Small intestine (tissue), 7 donors: ENCODE data around the gene CIAO3. TPM values are rescaled to one million over a fixed set of nuclear protein-coding genes. Genes with fewer than 3 reads are reported as not detected.
A peak's percentile ranks its signal among the peaks of the same experiment; 100 is the strongest.

ENCODE experiments used
- DNase-seq, 2 donors: peaks; one replicate each; pipeline versions ENCODE4 v3.0.0 to v3.0.0-alpha.2; 2013
- FAIRE-seq: peaks from 2 replicates; lab custom pipeline; 2012; peaks lifted over from hg19 to GRCh38; lab: Jason Lieb, UNC
- H3K27ac ChIP-seq, 3 donors: one replicate each; pipeline ENCODE4 v1.5.1; 2013; ENCODE audit warnings: low read length in 2 of 3, mild to moderate bottlenecking in 2 of 3, control low read depth in 1 of 3, inconsistent platforms in 1 of 3, low read depth in 1 of 3, moderate library complexity in 1 of 3
- H3K27me3 ChIP-seq, 3 donors: one replicate each; pipeline ENCODE4 v1.6.1; 2013; ENCODE audit warnings: low read length in 3 of 3, inconsistent platforms in 1 of 3; ENCODE audit not compliant: control insufficient read depth in 3 of 3, insufficient read depth in 3 of 3
- H3K36me3 ChIP-seq, 3 donors: one replicate each; pipeline ENCODE4 v1.6.1; 2013; ENCODE audit warnings: low read length in 3 of 3, inconsistent platforms in 1 of 3, low read depth in 1 of 3, mild to moderate bottlenecking in 1 of 3, moderate library complexity in 1 of 3; ENCODE audit not compliant: control insufficient read depth in 3 of 3, insufficient read depth in 2 of 3
- H3K4me1 ChIP-seq, 3 donors: one replicate each; pipeline ENCODE4 v1.6.1; 2013; ENCODE audit warnings: low read length in 2 of 3, inconsistent platforms in 1 of 3, low read depth in 1 of 3, mild to moderate bottlenecking in 1 of 3, moderate library complexity in 1 of 3; ENCODE audit not compliant: control insufficient read depth in 3 of 3, insufficient read depth in 2 of 3
- H3K4me3 ChIP-seq, 3 donors: one replicate each; pipeline ENCODE4 v1.5.1; 2013; ENCODE audit warnings: low read length in 3 of 3, control low read depth in 1 of 3, inconsistent platforms in 1 of 3, low read depth in 1 of 3, mild to moderate bottlenecking in 1 of 3, moderate library complexity in 1 of 3
- H3K9me3 ChIP-seq, 2 donors: one replicate each; pipeline ENCODE4 v1.6.1; 2013; ENCODE audit warnings: low read depth in 1 of 2, low read length in 1 of 2; ENCODE audit not compliant: control insufficient read depth in 2 of 2, insufficient read depth in 1 of 2
- WGBS, 3 donors: extraction: QIAGEN DNeasy Blood & Tissue Kit; methylation state at CpG; one replicate each; pipeline ENCODE4 v1.1.7; 2013; 5-methylcytosine and 5-hydroxymethylcytosine counted together
- polyA plus RNA-seq, 4 donors: library from polyadenylated mRNA; stranded (reverse) in 3 of 4; unstranded in 1 of 4; fragments of 200-250 nt in 3 of 4; fragments of 120-200 nt in 1 of 4; gene quantifications; one replicate each; pipeline versions ENCODE4 v1.2.1 to v1.2.3, GENCODE V29; 2013
- donor health status: healthy with polysubstance abuse.
- donor health status: control.
- donor health status: control.
- donor health status: Bipolar disorder and iron deficiency.
- donor health status: healthy.

Gene CIAO3
- polyA plus RNA-seq, 4 donors = 32.5 to 68.0 (median 44.7) TPM

- Histone ChIP-seq H3K4me1 (peaks cover 6 to 31% (median 12%) of the 10 kb centered on the region in 3 donors), H3K4me3 (peak overlapping the region in 1 of 3 donors; percentile 62), H3K36me3 (peaks cover 0 to 22% (median 0%) of the 10 kb centered on the region in 3 donors), H3K27ac (peak overlapping the region; percentile 42 to 78 (median 50)), H3K27me3 (peaks cover 0 to 15% (median 8%) of the 10 kb centered on the region in 3 donors), H3K9me3 (peaks cover 3 to 8% of the 10 kb centered on the region in 2 donors)
- no peak for DNase-seq
- 82 to 89% (median 82%) methylated on average over 41 to 51 of the region's 51 CpGs for WGBS, 3 donors
- no peak for FAIRE-seq
These were observed 18.8 kb downstream of the CIAO3 start for GRCh38 chr16:721765-722540.

DNA sequence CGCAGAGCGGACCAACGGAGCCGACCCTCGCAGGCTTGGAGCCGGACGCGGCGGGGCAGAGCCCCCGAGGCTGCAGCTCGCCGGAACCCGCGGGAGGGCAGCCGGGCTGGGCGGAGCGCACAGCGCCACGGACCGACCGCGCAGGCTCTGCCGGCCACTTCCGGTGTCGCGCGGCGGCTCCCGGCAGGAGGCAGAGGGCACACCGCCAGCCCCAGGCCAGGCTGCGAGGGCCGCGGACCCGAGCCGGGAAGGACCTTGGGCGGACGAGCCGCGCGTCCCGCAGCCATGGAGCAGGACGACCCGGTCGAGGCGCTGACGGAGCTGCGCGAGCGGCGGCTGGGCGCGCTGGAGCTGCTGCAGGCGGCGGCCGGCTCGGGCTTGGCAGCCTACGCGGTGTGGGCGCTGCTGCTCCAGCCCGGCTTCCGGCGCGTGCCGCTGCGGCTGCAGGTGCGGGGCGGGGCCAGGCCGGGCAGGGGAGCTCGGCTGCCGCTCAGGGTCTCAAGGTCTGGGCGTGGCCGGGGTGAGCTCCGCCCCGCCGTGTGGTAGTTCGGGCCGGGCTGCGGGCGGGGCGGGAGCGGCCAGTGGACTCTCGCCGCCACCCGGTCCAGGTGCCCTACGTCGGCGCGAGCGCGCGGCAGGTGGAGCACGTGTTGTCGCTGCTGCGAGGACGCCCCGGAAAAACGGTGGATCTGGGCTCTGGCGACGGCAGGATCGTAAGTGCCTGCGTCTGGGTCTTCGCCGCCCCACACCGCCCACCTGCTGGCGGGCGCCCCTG, 19.6 kb downstream of the CIAO3 start, which contains the start of gene ANTKMT:
Gene ANTKMT (plus strand): TSS at position 157 of the 775 bp plus-strand sequence. CDS start 129 bp downstream, at position 286.
- 2 to 7% (median 6%) methylated on average over 59 to 106 of the region's 106 CpGs for WGBS, 3 donors
- DNase-seq (peak; percentile 91 to 95), FAIRE-seq (no peak)
- Histone ChIP-seq H3K4me3 (peak within 1 kb of the TSS; percentile 40 to 63 (median 62)), H3K27me3 (peaks cover 0 to 17% (median 7%) of the 10 kb centered on the region in 3 donors), H3K36me3 (peaks cover 0 to 22% (median 0%) of the 10 kb centered on the region in 3 donors), H3K4me1 (peaks cover 6 to 29% (median 12%) of the 10 kb centered on the region in 3 donors), H3K27ac (peak within 1 kb of the TSS; percentile 74 to 78 (median 77)), H3K9me3 (peaks cover 3 to 8% of the 10 kb centered on the region in 2 donors)

GRCh38 chr16:720447-720989, 20.3 kb downstream of the CIAO3 start:
- H3K27me3 ChIP-seq = peaks cover 0 to 15% (median 5%) of the 10 kb centered on the region in 3 donors
- DNase-seq (peak in 1 of 2 donors; percentile 60), FAIRE-seq (no peak)
- peaks cover 6 to 33% (median 12%) of the 10 kb centered on the region in 3 donors for H3K4me1 ChIP-seq
- H3K4me3 ChIP-seq = peak overlapping the region; percentile 31 to 63 (median 62)
- H3K27ac ChIP-seq = peak overlapping the region; percentile 74 to 78 (median 77)
- H3K36me3 ChIP-seq = peaks cover 0 to 22% (median 0%) of the 10 kb centered on the region in 3 donors
- H3K9me3 ChIP-seq = peaks cover 3 to 8% of the 10 kb centered on the region in 2 donors
- WGBS, 3 donors = 0 to 1% (median 0%) methylated on average over 31 to 38 of the region's 38 CpGs

DNA sequence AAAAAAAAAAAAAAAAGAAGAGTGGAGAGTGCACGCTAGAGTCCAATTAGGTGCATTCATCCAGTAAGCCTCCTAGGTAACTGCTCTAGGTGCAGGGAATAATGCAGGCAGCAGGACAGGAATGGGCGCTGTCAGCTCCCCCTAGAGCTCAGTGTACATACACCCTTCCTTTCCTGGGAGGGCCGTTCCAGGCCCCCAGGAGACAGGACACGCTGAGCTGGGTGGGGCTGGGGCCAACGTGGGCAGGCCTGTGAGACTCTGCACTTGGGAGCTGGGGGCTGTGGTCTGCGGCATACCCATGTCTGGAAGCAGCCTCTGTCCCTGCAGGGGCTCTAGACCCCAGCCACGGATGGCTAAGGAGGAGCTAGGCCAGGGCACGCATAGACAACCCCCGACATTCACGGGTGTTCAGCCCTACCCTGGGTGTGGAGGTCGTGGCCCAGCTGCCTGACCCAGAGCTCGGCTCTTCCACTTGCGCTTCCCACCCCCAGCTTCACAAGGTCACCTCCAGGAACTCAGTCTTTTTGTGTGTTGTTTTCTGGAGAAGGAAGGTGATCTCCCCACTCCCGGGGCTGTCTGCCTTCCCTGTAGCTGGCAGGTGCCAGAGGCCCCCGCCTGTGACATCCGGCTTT, 20.9 kb downstream of the CIAO3 start:
- no peak for DNase-seq
- peaks cover 0 to 14% (median 2%) of the 10 kb centered on the region in 3 donors for H3K27me3 ChIP-seq
- WGBS, 3 donors = 7 to 11% (median 8%) methylated on average over 15 to 16 of the region's 16 CpGs

GRCh38 chr16:718922-719321, 21.9 kb downstream of the CIAO3 start:
- Histone ChIP-seq H3K9me3 (peaks cover 3 to 8% of the 10 kb centered on the region in 2 donors), H3K36me3 (peaks cover 0 to 22% (median 0%) of the 10 kb centered on the region in 3 donors), H3K27ac (no peak overlapping the region), H3K27me3 (peaks cover 0 to 22% (median 3%) of the 10 kb centered on the region in 3 donors), H3K4me3 (no peak overlapping the region), H3K4me1 (peaks cover 9 to 38% (median 12%) of the 10 kb centered on the region in 3 donors)
- FAIRE-seq = no peak
- 26 to 65% (median 42%) methylated on average over 6 of the region's 6 CpGs for WGBS, 3 donors
- DNase-seq = peak in 1 of 2 donors; percentile 63

More for the DNA sequence above, 20.9 kb downstream of the CIAO3 start:
- H3K4me3 ChIP-seq = peak overlapping the region in 2 of 3 donors; percentile 62 to 63
- H3K36me3 ChIP-seq = peaks cover 0 to 22% (median 0%) of the 10 kb centered on the region in 3 donors
- peak overlapping the region in 2 of 3 donors; percentile 41 to 77 for H3K27ac ChIP-seq
- peaks cover 3 to 8% of the 10 kb centered on the region in 2 donors for H3K9me3 ChIP-seq
- peaks cover 6 to 33% (median 12%) of the 10 kb centered on the region in 3 donors for H3K4me1 ChIP-seq
- no peak for FAIRE-seq

DNA sequence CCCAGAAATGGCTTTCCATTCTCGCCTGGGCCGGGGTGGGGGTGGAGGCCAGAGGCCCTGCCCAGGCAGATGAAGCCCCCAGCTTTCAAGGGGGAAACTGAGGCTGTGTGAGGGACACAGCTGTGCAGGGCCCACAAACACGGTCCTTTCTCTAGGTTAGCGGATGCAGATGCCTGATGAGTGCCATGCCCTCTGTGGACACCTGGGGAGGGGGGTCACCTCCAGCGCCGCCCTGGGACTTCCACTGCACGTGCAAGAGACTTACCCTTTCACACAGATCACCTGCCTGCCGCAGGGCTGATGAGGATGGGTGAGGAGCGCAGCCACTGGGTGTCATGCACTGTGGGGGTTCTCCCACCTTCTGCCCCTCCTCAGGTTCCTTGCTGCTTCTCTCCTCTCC, 22.4 kb downstream of the CIAO3 start:
- Histone ChIP-seq H3K36me3 (peaks cover 0 to 18% (median 0%) of the 10 kb centered on the region in 3 donors), H3K27ac (no peak overlapping the region), H3K27me3 (peaks cover 0 to 27% (median 3%) of the 10 kb centered on the region in 3 donors), H3K4me1 (peaks cover 9 to 38% (median 12%) of the 10 kb centered on the region in 3 donors), H3K4me3 (no peak overlapping the region), H3K9me3 (peaks cover 3 to 8% of the 10 kb centered on the region in 2 donors)
- FAIRE-seq (no peak), DNase-seq (no peak)
- 75 to 91% (median 77%) methylated on average over 9 of the region's 9 CpGs for WGBS, 3 donors

DNA sequence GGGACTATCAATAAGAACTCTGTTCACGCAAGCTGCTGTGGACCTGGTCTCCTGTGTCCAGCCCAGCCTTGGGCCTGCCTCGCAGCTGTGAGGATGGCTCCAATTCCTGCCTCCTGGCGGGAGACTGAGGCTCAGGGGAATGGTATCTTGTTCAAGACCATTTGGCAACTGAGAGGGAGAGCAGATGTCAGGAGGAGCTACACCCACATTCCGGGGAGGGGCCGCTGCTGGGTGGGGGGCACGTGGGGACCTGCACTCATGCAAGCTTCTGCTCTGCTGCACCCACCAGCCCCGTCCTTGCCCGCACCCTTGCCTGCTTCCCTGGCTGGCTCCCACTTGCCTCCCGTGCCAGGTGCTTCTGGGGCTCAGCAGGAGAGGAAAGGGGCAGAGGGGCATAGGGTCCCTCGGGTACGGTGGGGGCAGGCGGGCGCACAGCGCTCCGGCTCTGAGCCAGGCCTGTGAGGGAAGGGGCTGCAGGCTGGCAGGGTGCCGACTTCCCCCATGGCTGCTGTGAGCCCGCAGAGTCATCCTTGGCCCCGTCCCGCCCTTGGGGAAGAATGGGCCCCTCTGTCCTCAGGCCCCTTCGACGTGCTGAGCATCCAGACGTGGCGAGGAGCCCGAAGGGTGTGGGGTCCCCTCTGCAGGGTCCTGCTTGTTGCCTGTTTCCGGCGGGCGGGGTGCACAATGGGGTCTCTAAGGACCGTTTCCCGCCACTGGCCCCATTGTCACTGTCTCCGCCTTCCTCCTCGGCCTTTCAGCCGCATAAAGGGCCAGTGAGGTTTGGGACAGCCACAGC, 23.1 kb downstream of the CIAO3 start:
- Histone ChIP-seq H3K27ac (no peak overlapping the region), H3K9me3 (peaks cover 3 to 8% of the 10 kb centered on the region in 2 donors), H3K4me1 (peaks cover 9 to 38% (median 12%) of the 10 kb centered on the region in 3 donors), H3K36me3 (peaks cover 0 to 10% (median 0%) of the 10 kb centered on the region in 3 donors), H3K4me3 (no peak overlapping the region), H3K27me3 (peaks cover 0 to 27% (median 3%) of the 10 kb centered on the region in 3 donors)
- 66 to 75% (median 72%) methylated on average over 24 to 32 of the region's 32 CpGs for WGBS, 3 donors
- DNase-seq (no peak), FAIRE-seq (no peak)
